Common myeloid progenitor, CD34-positive (primary cell): ENCODE data around the gene NOS1AP.

ENCODE experiments used
- CTCF ChIA-PET: fragments of 350-600 bp; sonication (Branson Sonifier 250); formaldehyde crosslinking; loops from one replicate; lab custom pipeline; 2021; ENCODE audit warnings: antibody characterized with exemption; lab: Charles Lee
- POLR2A ChIA-PET: fragments of 350-600 bp; sonication (Branson Sonifier 250); formaldehyde crosslinking; loops from one replicate; lab custom pipeline; 2021; ENCODE audit warnings: antibody characterized with exemption; lab: Charles Lee
- DNase-seq, 3 donors: peaks; one replicate each; pipeline versions ENCODE4 v3.0.0 to v3.0.0-alpha.2; 2013
- H3K27ac ChIP-seq, 2 experiments: 1 replicate in 1 of 2; 2 replicates in 1 of 2; pipeline ENCODE4 v1.7.0; 2013; ENCODE audit warnings: inconsistent platforms in 2 of 2, low read length in 2 of 2, mild to moderate bottlenecking in 2 of 2, low read depth in 1 of 2, moderate library complexity in 1 of 2; ENCODE audit not compliant: severe bottlenecking in 2 of 2, insufficient read depth in 1 of 2, poor library complexity in 1 of 2
- H3K27me3 ChIP-seq, 5 experiments: replicated peaks in 2 of 5; 1 replicate in 3 of 5; 2 replicates in 2 of 5; pipeline versions ENCODE4 v1.6.1 to v1.7.0; 2013; ENCODE audit warnings: low read length in 4 of 5, mild to moderate bottlenecking in 2 of 5, moderate library complexity in 2 of 5, inconsistent platforms in 1 of 5; ENCODE audit not compliant: insufficient read depth in 5 of 5, control insufficient read depth in 4 of 5
- H3K36me3 ChIP-seq, 4 experiments: 1 replicate in 2 of 4; 2 replicates in 2 of 4; pipeline versions ENCODE4 v1.6.1 to v1.7.0; 2013; ENCODE audit warnings: low read length in 3 of 4, control low read depth in 1 of 4, mild to moderate bottlenecking in 1 of 4; ENCODE audit not compliant: control insufficient read depth in 4 of 4, insufficient read depth in 4 of 4
- H3K4me1 ChIP-seq, 4 experiments: 1 replicate in 3 of 4; 2 replicates in 1 of 4; pipeline versions ENCODE4 v1.6.1 to v1.7.1; 2013; ENCODE audit warnings: low read length in 3 of 4, mild to moderate bottlenecking in 3 of 4, control low read depth in 1 of 4, inconsistent platforms in 1 of 4, moderate library complexity in 1 of 4; ENCODE audit not compliant: control insufficient read depth in 4 of 4, insufficient read depth in 4 of 4; ENCODE audit errors: control extremely low read depth in 1 of 4
- H3K4me3 ChIP-seq, 7 experiments: 1 replicate in 4 of 7; 2 replicates in 3 of 7; pipeline versions ENCODE4 v1.5.1 to v1.7.0; 2013; ENCODE audit warnings: mild to moderate bottlenecking in 7 of 7, low read length in 6 of 7, moderate library complexity in 6 of 7, inconsistent platforms in 2 of 7, low read depth in 2 of 7, control low read depth in 1 of 7; ENCODE audit not compliant: insufficient read depth in 4 of 7, control insufficient read depth in 1 of 7; ENCODE audit errors: extremely low read depth in 1 of 7
- H3K9me3 ChIP-seq, 5 experiments: 1 replicate in 4 of 5; 2 replicates in 1 of 5; pipeline versions ENCODE4 v1.6.1 to v1.7.1; 2013; ENCODE audit warnings: low read length in 4 of 5, mild to moderate bottlenecking in 2 of 5, inconsistent platforms in 1 of 5, low read depth in 1 of 5, moderate library complexity in 1 of 5; ENCODE audit not compliant: control insufficient read depth in 4 of 5, insufficient read depth in 2 of 5; ENCODE audit errors: control extremely low read depth in 1 of 5
- WGBS: methylation state at CpG from one replicate; pipeline ENCODE4 v1.1.5; 2013; ENCODE audit not compliant: insufficient coverage; 5-methylcytosine and 5-hydroxymethylcytosine counted together

Gene NOS1AP

DNA sequence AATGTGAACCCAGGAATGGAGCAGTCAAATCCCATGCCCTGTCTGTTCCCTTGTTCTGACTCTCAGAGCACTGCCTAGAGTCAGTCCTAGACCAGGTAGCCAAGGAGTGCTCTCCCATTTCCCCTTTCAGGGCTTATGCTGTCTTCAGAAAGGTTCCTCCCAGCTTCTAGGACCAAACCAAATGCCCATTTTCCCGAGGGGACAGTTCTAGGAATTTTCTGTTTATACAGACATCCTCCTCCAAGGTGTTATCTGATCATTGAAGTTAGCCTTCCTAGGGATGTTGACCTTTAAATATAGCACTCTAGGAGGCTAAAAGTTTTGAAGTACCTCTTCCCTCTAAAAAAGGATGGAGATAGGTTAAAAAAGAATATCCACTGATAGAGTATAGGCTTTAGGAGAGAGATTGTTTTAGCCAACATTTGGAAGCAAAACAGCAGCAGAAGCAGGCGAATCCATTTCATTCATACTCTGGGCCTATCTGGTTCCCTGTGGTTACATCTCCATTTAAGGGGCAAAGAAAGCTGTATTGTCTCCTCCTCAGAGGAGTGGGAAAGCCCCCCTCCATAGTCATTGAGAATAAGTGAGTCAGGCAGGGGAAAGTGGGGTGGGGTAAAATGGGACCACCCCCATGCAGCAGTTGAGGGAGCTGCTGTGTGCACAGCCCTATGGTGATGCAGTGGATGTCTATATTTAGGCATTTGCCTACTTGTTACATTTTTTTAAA lies 180.7 kb downstream of the NOS1AP start:
- Histone ChIP-seq H3K27ac (no peak overlapping the region), H3K36me3 (no peaks in the 10 kb centered on the region), H3K4me3 (no peak overlapping the region), H3K4me1 (peaks cover 0 to 4% (median 0%) of the 10 kb centered on the region in 4 experiments), H3K9me3 (no peaks in the 10 kb centered on the region), H3K27me3 (no peaks in the 10 kb centered on the region)
- POLR2A ChIA-PET = no interaction called here
- WGBS = 100% methylated on average over 1 of the region's 2 CpGs
- DNase-seq = no peak
- CTCF ChIA-PET = interaction anchor here (1.2 kb wide), 1 partner anchor 22 kb away, joined by 3 read pairs; no protein-coding TSS in a partner anchor

- no peaks in the 10 kb centered on the region for H3K36me3 ChIP-seq
- no peak overlapping the region for H3K4me3 ChIP-seq
- DNase-seq = no peak
- no peaks in the 10 kb centered on the region for H3K9me3 ChIP-seq
- peaks cover 0 to 5% (median 0%) of the 10 kb centered on the region in 4 experiments for H3K4me1 ChIP-seq
- ChIA-PET POLR2A (no interaction called here), CTCF (interaction anchor here (1.2 kb wide), 1 partner anchor 23 kb away, joined by 3 read pairs; no protein-coding TSS in a partner anchor)
- WGBS = 92% methylated on average over 2 of the region's 2 CpGs
- no peak overlapping the region for H3K27ac ChIP-seq
- no peaks in the 10 kb centered on the region for H3K27me3 ChIP-seq
These were observed 181.6 kb downstream of the NOS1AP start for GRCh38 chr1:162251102-162251501.

- 89% methylated on average over 1 of the region's 2 CpGs for WGBS
- Histone ChIP-seq H3K36me3 (no peaks in the 10 kb centered on the region), H3K27me3 (no peaks in the 10 kb centered on the region), H3K9me3 (no peaks in the 10 kb centered on the region), H3K4me1 (peaks cover 0 to 5% (median 0%) of the 10 kb centered on the region in 4 experiments), H3K4me3 (no peak overlapping the region), H3K27ac (no peak overlapping the region)
- no peak for DNase-seq
- ChIA-PET POLR2A (no interaction called here), CTCF (no interaction called here)
These were observed 182.7 kb downstream of the NOS1AP start for GRCh38 chr1:162252214-162252613.

- no peak overlapping the region for H3K27ac ChIP-seq
- H3K4me3 ChIP-seq = no peak overlapping the region
- H3K27me3 ChIP-seq = no peaks in the 10 kb centered on the region
- no peaks in the 10 kb centered on the region for H3K36me3 ChIP-seq
- DNase-seq = no peak
- H3K9me3 ChIP-seq = no peaks in the 10 kb centered on the region
- CTCF ChIA-PET = interaction anchor here (1.4 kb wide), 1 partner anchor 17 kb away, joined by 3 read pairs; no protein-coding TSS in a partner anchor
- WGBS = 100% methylated on average over 1 of the region's 3 CpGs
- POLR2A ChIA-PET = no interaction called here
- peaks cover 0 to 5% (median 0%) of the 10 kb centered on the region in 4 experiments for H3K4me1 ChIP-seq
These were observed 184.3 kb downstream of the NOS1AP start for GRCh38 chr1:162253790-162254189.

DNA sequence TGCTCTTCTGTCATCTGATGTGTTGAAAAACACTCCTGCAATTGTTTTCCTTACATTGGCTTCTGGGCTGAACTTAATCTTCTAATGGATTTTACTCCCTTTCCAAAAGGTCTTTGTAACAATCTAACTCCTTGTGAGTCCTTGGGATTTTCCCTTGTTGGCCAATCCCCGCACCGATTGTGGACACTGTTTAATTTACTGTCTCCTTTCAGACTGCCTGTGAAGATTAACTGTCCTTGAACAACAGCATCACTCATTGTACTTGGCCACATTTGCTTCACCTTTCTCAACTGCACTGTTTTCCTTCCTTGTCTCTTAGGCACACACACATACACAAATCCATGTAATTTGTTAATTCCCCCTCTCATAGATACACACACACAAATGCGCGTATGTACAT lies 186.8 kb downstream of the NOS1AP start:
- Histone ChIP-seq H3K36me3 (no peaks in the 10 kb centered on the region), H3K4me3 (no peak overlapping the region), H3K27ac (no peak overlapping the region), H3K27me3 (no peaks in the 10 kb centered on the region), H3K9me3 (no peaks in the 10 kb centered on the region), H3K4me1 (peaks cover 0 to 5% (median 0%) of the 10 kb centered on the region in 4 experiments)
- CTCF ChIA-PET = no interaction called here
- 87% methylated on average over 2 of the region's 4 CpGs for WGBS
- no peak for DNase-seq
- POLR2A ChIA-PET = no interaction called here

GRCh38 chr1:162258394-162258793 lies 188.9 kb downstream of the NOS1AP start:
- WGBS = 100% methylated on average over 2 of the region's 2 CpGs
- Histone ChIP-seq H3K27me3 (no peaks in the 10 kb centered on the region), H3K9me3 (no peaks in the 10 kb centered on the region), H3K4me1 (peaks cover 0 to 5% (median 0%) of the 10 kb centered on the region in 4 experiments), H3K27ac (no peak overlapping the region), H3K36me3 (no peaks in the 10 kb centered on the region), H3K4me3 (no peak overlapping the region)
- POLR2A ChIA-PET = no interaction called here
- DNase-seq = no peak
- CTCF ChIA-PET = no interaction called here

DNA sequence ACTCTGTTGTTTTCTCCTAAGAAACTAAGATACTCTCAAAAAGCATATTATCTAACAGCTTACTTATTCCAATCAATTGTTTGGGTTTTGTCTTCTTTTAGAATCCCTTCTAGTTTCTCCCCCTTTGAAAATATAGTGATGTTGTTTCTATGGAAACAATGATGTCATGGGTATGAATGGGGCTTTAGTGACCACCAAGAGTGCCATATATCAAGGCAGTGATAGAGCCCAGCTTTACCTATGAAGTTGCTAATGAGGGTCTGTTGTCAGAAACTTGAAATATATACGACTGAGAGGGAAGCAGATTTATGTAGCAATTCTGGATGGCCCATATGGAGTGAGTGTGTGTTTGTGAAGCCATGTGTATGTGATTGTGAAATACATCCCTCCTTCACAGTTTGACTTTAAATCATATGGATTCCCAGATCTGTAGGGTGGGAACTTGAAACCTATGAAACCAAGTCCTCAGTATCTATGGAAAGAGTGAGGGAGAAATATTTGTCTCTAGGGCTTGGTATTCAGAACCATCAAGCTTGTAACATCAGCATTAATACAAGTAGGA lies 190.5 kb downstream of the NOS1AP start:
- H3K9me3 ChIP-seq = no peaks in the 10 kb centered on the region
- ChIA-PET CTCF (no interaction called here), POLR2A (no interaction called here)
- DNase-seq = no peak
- H3K4me3 ChIP-seq = no peak overlapping the region
- H3K27me3 ChIP-seq = no peaks in the 10 kb centered on the region
- peaks cover 0 to 3% (median 0%) of the 10 kb centered on the region in 4 experiments for H3K4me1 ChIP-seq
- no CpG with 5 or more reads among the region's 1 CpG for WGBS
- no peak overlapping the region for H3K27ac ChIP-seq
- H3K36me3 ChIP-seq = no peaks in the 10 kb centered on the region
